Measurements from ENCODE around the gene POMT2. TPM values are rescaled to one million over a fixed set of nuclear protein-coding genes. Genes with fewer than 3 reads are reported as not detected.

POMT2 gene
- total and polyA plus RNA-seq, 7 experiments from 2014 or later = 0.39 to 15.3 (median 9.2) TPM; not detected in 1

- Histone ChIP-seq H3K36me3 (ENCODE audit: control insufficient read depth in 2 of 3, insufficient read depth in 3 of 3, low read length in 3 of 3) (no peaks in the 10 kb centered on the region), H3K27me3 (ENCODE audit: control insufficient read depth in 2 of 2, insufficient read depth in 2 of 2, low read length in 2 of 2) (no peaks in the 10 kb centered on the region), H3K4me1 (ENCODE audit: control insufficient read depth in 2 of 2, insufficient read depth in 2 of 2, low read length in 2 of 2) (no peaks in the 10 kb centered on the region), H3K4me3 (ENCODE audit: low read length) (no peak overlapping the region), H3K9me3 (ENCODE audit: control insufficient read depth in 2 of 3, low read length in 3 of 3) (no peaks in the 10 kb centered on the region), H3K27ac (ENCODE audit: low read depth, low read length) (no peak overlapping the region)
- intact Hi-C loops (cut with micrococcal nuclease) = no loop called here
- H3K27me3 Mint-ChIP-seq = peaks cover 0 to 25% (median 18%) of the 10 kb centered on the region in 5 donors
- CTCF ChIA-PET = no interaction called here
- DNase-seq = no peak
- POLR2A ChIA-PET = no interaction called here
- H3K36me3 Mint-ChIP-seq = no peaks in the 10 kb centered on the region
- no peaks in the 10 kb centered on the region for H3K4me1 Mint-ChIP-seq
- H3K27ac Mint-ChIP-seq = no peak overlapping the region
- H3K9me3 Mint-ChIP-seq = no peaks in the 10 kb centered on the region
- no peak for ATAC-seq
- H3K4me3 Mint-ChIP-seq = no peak overlapping the region
Observed at GRCh38 chr14:77260631-77261030, 60.1 kb downstream of the POMT2 start.

DNA sequence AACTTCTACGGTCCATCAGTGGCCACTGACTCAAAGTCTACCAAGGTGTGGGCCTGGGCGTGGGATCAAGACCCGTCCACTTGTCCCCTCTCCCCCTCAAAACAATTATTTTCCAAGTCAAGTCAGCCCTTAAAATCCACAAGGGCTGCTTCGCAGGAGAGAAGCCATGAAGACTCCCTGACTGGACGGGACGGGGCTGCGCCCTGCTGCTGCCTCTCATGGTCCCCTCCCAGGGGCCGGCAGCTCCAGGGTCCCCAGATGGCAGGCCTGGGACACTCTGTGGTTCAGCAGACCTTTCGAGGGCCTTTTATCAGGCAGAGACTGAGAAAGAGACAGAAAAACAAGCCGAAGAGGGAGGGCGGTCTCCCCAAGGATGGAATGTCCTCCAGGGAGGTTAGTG, 60.5 kb downstream of the POMT2 start:
- Histone ChIP-seq H3K27me3 (ENCODE audit: control insufficient read depth in 2 of 2, insufficient read depth in 2 of 2, low read length in 2 of 2) (no peaks in the 10 kb centered on the region), H3K36me3 (ENCODE audit: control insufficient read depth in 2 of 3, insufficient read depth in 3 of 3, low read length in 3 of 3) (no peaks in the 10 kb centered on the region), H3K4me3 (ENCODE audit: low read length) (no peak overlapping the region), H3K9me3 (ENCODE audit: control insufficient read depth in 2 of 3, low read length in 3 of 3) (no peaks in the 10 kb centered on the region), H3K27ac (ENCODE audit: low read depth, low read length) (no peak overlapping the region), H3K4me1 (ENCODE audit: control insufficient read depth in 2 of 2, insufficient read depth in 2 of 2, low read length in 2 of 2) (no peaks in the 10 kb centered on the region)
- intact Hi-C loops (cut with micrococcal nuclease) = no loop called here
- ChIA-PET POLR2A (no interaction called here), CTCF (no interaction called here)
- Mint-ChIP-seq H3K36me3 (no peaks in the 10 kb centered on the region), H3K27ac (no peak overlapping the region), H3K27me3 (peaks cover 0 to 25% (median 18%) of the 10 kb centered on the region in 5 donors), H3K9me3 (no peaks in the 10 kb centered on the region), H3K4me1 (no peaks in the 10 kb centered on the region), H3K4me3 (no peak overlapping the region)
- DNase-seq = no peak
- ATAC-seq = no peak

DNA sequence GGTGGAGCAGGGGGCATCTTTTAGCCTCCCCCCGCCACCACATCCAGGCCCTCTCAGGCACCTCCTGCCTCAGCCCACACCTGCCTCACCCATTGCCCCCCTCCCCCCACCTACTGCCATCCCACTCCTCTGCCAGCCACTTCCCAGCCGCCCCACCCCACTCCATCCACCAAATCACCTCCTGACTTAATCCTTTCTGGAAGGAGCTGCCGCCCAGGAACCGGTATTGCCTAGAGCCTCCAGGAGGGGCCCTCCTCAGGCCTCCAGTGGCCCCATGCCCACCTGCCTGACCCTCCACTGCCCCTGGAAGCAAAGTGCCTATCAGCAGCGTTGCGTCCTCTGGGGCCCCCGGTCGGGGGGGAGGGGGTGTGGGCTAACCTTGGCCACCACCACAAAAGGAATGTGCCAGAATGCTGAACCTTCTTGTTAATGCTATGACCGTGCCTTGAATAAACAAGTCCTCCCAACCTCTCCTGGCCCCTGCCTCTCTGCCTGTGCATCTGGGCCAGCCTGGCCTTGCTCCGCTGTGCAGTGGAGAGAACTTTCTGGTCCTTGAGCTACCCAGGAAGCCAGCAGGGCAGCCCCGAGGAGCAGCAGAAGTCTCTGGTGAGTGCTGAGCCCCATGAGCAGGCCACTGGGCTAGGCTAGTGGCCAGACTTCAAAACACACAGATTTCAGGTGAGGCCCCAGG, 61.5 kb downstream of the POMT2 start:
- intact Hi-C loops (cut with micrococcal nuclease) = no loop called here
- no peak overlapping the region for H3K27ac Mint-ChIP-seq
- Histone ChIP-seq H3K4me1 (ENCODE audit: control insufficient read depth in 2 of 2, insufficient read depth in 2 of 2, low read length in 2 of 2) (no peaks in the 10 kb centered on the region), H3K36me3 (ENCODE audit: control insufficient read depth in 2 of 3, insufficient read depth in 3 of 3, low read length in 3 of 3) (no peaks in the 10 kb centered on the region), H3K4me3 (ENCODE audit: low read length) (no peak overlapping the region), H3K27ac (ENCODE audit: low read depth, low read length) (no peak overlapping the region), H3K27me3 (ENCODE audit: control insufficient read depth in 2 of 2, insufficient read depth in 2 of 2, low read length in 2 of 2) (no peaks in the 10 kb centered on the region), H3K9me3 (ENCODE audit: control insufficient read depth in 2 of 3, low read length in 3 of 3) (no peaks in the 10 kb centered on the region)
- H3K4me3 Mint-ChIP-seq = no peak overlapping the region
- ATAC-seq = no peak
- ChIA-PET POLR2A (no interaction called here), CTCF (no interaction called here)
- no peaks in the 10 kb centered on the region for H3K9me3 Mint-ChIP-seq
- H3K36me3 Mint-ChIP-seq = no peaks in the 10 kb centered on the region
- DNase-seq = no peak
- H3K27me3 Mint-ChIP-seq = peaks cover 0 to 25% (median 20%) of the 10 kb centered on the region in 5 donors
- H3K4me1 Mint-ChIP-seq = no peaks in the 10 kb centered on the region

GRCh38 chr14:77258566-77258965, 62.1 kb downstream of the POMT2 start:
- no peaks in the 10 kb centered on the region for H3K4me1 Mint-ChIP-seq
- no peaks in the 10 kb centered on the region for H3K9me3 Mint-ChIP-seq
- intact Hi-C loops (cut with micrococcal nuclease) = no loop called here
- no peaks in the 10 kb centered on the region for H3K36me3 Mint-ChIP-seq
- Histone ChIP-seq H3K27ac (ENCODE audit: low read depth, low read length) (no peak overlapping the region), H3K27me3 (ENCODE audit: control insufficient read depth in 2 of 2, insufficient read depth in 2 of 2, low read length in 2 of 2) (no peaks in the 10 kb centered on the region), H3K4me3 (ENCODE audit: low read length) (no peak overlapping the region), H3K9me3 (ENCODE audit: control insufficient read depth in 2 of 3, low read length in 3 of 3) (no peaks in the 10 kb centered on the region), H3K36me3 (ENCODE audit: control insufficient read depth in 2 of 3, insufficient read depth in 3 of 3, low read length in 3 of 3) (no peaks in the 10 kb centered on the region), H3K4me1 (ENCODE audit: control insufficient read depth in 2 of 2, insufficient read depth in 2 of 2, low read length in 2 of 2) (no peaks in the 10 kb centered on the region)
- ATAC-seq (no peak), DNase-seq (no peak)
- H3K27me3 Mint-ChIP-seq = peaks cover 0 to 29% (median 20%) of the 10 kb centered on the region in 5 donors
- ChIA-PET POLR2A (no interaction called here), CTCF (no interaction called here)
- no peak overlapping the region for H3K27ac Mint-ChIP-seq
- H3K4me3 Mint-ChIP-seq = no peak overlapping the region

- ATAC-seq (no peak), DNase-seq (no peak)
- H3K36me3 ChIP-seq (ENCODE audit: control insufficient read depth in 2 of 3, insufficient read depth in 3 of 3, low read length in 3 of 3) = no peaks in the 10 kb centered on the region
- H3K27ac ChIP-seq (ENCODE audit: low read depth, low read length) = no peak overlapping the region
- CTCF ChIA-PET = no interaction called here
- H3K27ac Mint-ChIP-seq = no peak overlapping the region
- POLR2A ChIA-PET = no interaction called here
- H3K4me3 Mint-ChIP-seq = no peak overlapping the region
- no peaks in the 10 kb centered on the region for H3K4me1 Mint-ChIP-seq
- H3K9me3 Mint-ChIP-seq = no peaks in the 10 kb centered on the region
- no peaks in the 10 kb centered on the region for H3K4me1 ChIP-seq (ENCODE audit: control insufficient read depth in 2 of 2, insufficient read depth in 2 of 2, low read length in 2 of 2)
- peaks cover 0 to 34% (median 15%) of the 10 kb centered on the region in 5 donors for H3K27me3 Mint-ChIP-seq
- H3K36me3 Mint-ChIP-seq = no peaks in the 10 kb centered on the region
- H3K27me3 ChIP-seq (ENCODE audit: control insufficient read depth in 2 of 2, insufficient read depth in 2 of 2, low read length in 2 of 2) = no peaks in the 10 kb centered on the region
- no peak overlapping the region for H3K4me3 ChIP-seq (ENCODE audit: low read length)
- no peaks in the 10 kb centered on the region for H3K9me3 ChIP-seq (ENCODE audit: control insufficient read depth in 2 of 3, low read length in 3 of 3)
- intact Hi-C loops (cut with micrococcal nuclease) = no loop called here
Observed at GRCh38 chr14:77257700-77258099, 63.0 kb downstream of the POMT2 start.

- Mint-ChIP-seq H3K27ac (no peak overlapping the region), H3K27me3 (peaks cover 0 to 27% (median 7%) of the 10 kb centered on the region in 5 donors), H3K9me3 (no peaks in the 10 kb centered on the region), H3K4me1 (no peaks in the 10 kb centered on the region), H3K36me3 (no peaks in the 10 kb centered on the region), H3K4me3 (no peak overlapping the region)
- no peaks in the 10 kb centered on the region for H3K27me3 ChIP-seq (ENCODE audit: control insufficient read depth in 2 of 2, insufficient read depth in 2 of 2, low read length in 2 of 2)
- H3K36me3 ChIP-seq (ENCODE audit: control insufficient read depth in 2 of 3, insufficient read depth in 3 of 3, low read length in 3 of 3) = no peaks in the 10 kb centered on the region
- no peaks in the 10 kb centered on the region for H3K4me1 ChIP-seq (ENCODE audit: control insufficient read depth in 2 of 2, insufficient read depth in 2 of 2, low read length in 2 of 2)
- no peak for ATAC-seq
- ChIA-PET POLR2A (no interaction called here), CTCF (no interaction called here)
- H3K4me3 ChIP-seq (ENCODE audit: low read length) = no peak overlapping the region
- H3K9me3 ChIP-seq (ENCODE audit: control insufficient read depth in 2 of 3, low read length in 3 of 3) = no peaks in the 10 kb centered on the region
- no peak overlapping the region for H3K27ac ChIP-seq (ENCODE audit: low read depth, low read length)
- no peak for DNase-seq
- intact Hi-C loops (cut with micrococcal nuclease) = no loop called here
Observed at GRCh38 chr14:77256694-77257093, 64.0 kb downstream of the POMT2 start.

DNA sequence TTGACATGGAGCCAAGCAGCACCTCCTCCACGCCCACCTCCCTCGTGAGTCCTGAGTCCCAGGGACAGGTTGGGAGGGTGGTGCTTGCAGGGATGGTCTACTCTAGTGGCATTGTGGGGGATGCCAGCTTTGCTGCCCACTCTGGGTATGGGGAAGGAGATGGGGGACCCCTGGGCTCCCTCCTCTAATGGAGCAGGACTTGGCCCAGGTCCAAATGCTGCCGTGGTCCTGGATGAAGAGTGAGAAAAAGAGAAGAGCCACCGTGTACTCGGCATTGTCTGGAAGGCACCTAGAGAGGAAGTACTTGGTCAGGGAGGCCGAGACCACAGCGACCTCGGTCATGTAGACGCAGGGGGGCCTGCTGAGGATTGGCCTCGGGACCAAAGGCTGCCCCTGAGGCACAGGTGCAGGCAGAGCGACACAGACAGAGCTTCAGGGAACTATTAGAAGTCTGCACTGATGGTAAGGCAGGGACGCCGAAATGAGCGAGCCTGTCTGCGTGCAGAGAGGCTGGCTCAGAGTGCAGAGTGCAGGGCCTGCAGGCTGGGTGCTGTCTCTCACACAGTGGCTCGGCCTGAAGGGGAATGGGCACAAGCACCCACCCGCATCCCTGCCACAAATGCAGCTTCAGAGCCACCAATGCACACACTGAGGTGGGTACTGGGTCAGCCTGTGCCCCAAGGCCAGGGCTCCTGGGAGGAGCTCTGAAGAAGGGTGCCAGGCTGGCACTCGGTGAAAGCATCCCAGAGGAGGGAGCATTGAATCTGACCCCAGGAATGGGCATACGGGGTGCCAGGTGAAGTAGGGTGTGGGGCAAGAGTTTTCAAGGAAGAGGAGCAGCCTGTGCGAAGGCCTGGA, 67.1 kb downstream of the POMT2 start:
- no peak overlapping the region for H3K27ac Mint-ChIP-seq
- peaks cover 0 to 10% (median 0%) of the 10 kb centered on the region in 5 donors for H3K27me3 Mint-ChIP-seq
- no peak overlapping the region for H3K4me3 ChIP-seq (ENCODE audit: low read length)

More for the DNA sequence above, 67.1 kb downstream of the POMT2 start:
- Histone ChIP-seq H3K9me3 (ENCODE audit: control insufficient read depth in 2 of 3, low read length in 3 of 3) (no peaks in the 10 kb centered on the region), H3K27ac (ENCODE audit: low read depth, low read length) (no peak overlapping the region), H3K36me3 (ENCODE audit: control insufficient read depth in 2 of 3, insufficient read depth in 3 of 3, low read length in 3 of 3) (no peaks in the 10 kb centered on the region), H3K27me3 (ENCODE audit: control insufficient read depth in 2 of 2, insufficient read depth in 2 of 2, low read length in 2 of 2) (no peaks in the 10 kb centered on the region), H3K4me1 (ENCODE audit: control insufficient read depth in 2 of 2, insufficient read depth in 2 of 2, low read length in 2 of 2) (no peaks in the 10 kb centered on the region)
- H3K36me3 Mint-ChIP-seq = no peaks in the 10 kb centered on the region
- ATAC-seq (no peak), DNase-seq (no peak)
- ChIA-PET POLR2A (no interaction called here), CTCF (interaction anchor here (0.6 kb wide), 1 partner anchor 13 kb away, joined by 3 read pairs; no protein-coding TSS in a partner anchor)
- H3K4me1 Mint-ChIP-seq = no peaks in the 10 kb centered on the region
- no peak overlapping the region for H3K4me3 Mint-ChIP-seq
- no peaks in the 10 kb centered on the region for H3K9me3 Mint-ChIP-seq
- intact Hi-C loops (cut with micrococcal nuclease) = no loop called here

Data from naive thymus-derived CD4-positive, alpha-beta T cell (primary cell).